RWPE1 (cell line): ENCODE measurements around the gene KRT31.
"Not testable (repeated sequence)": the region's sequence is repeated elsewhere in the genome, so short reads cannot be mapped to it uniquely, and the experiment has no call there.

ENCODE experiments used
- CTCF ChIA-PET: fragments of 350-600 bp; sonication (Branson Sonifier 250); formaldehyde crosslinking; extraction: SDS; loops from one replicate; lab custom pipeline; 2021; lab: Yijun Ruan, JAX
- POLR2A ChIA-PET: fragments of 400-600 bp; formaldehyde crosslinking; extraction: SDS; loops from one replicate; lab custom pipeline; 2020; ENCODE audit warnings: antibody characterized with exemption; ENCODE audit not compliant: low non-redundant PET; lab: Yijun Ruan, JAX
- DNase-seq: peaks from one replicate; pipeline ENCODE4 v3.0.0; 2012; ENCODE audit warnings: low spot score
- H3K27ac ChIP-seq: fragments of 450-650 bp; 2 replicates; pipeline ENCODE4 v1.5.1; 2017
- TF ChIP-seq, protein P1 (sequence below): fragments of 450-650 bp; conservative IDR thresholded peaks from 2 replicates; pipeline ENCODE4 v1.5.1; 2017; ENCODE audit warnings: low read depth, mild to moderate bottlenecking

The KRT31 gene

GRCh38 chr17:41439375-41439774, 42.0 kb upstream of the KRT31 start:
- DNase-seq, result no peak
- TF ChIP-seq, protein P1, sequence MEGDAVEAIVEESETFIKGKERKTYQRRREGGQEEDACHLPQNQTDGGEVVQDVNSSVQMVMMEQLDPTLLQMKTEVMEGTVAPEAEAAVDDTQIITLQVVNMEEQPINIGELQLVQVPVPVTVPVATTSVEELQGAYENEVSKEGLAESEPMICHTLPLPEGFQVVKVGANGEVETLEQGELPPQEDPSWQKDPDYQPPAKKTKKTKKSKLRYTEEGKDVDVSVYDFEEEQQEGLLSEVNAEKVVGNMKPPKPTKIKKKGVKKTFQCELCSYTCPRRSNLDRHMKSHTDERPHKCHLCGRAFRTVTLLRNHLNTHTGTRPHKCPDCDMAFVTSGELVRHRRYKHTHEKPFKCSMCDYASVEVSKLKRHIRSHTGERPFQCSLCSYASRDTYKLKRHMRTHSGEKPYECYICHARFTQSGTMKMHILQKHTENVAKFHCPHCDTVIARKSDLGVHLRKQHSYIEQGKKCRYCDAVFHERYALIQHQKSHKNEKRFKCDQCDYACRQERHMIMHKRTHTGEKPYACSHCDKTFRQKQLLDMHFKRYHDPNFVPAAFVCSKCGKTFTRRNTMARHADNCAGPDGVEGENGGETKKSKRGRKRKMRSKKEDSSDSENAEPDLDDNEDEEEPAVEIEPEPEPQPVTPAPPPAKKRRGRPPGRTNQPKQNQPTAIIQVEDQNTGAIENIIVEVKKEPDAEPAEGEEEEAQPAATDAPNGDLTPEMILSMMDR, result no peak
- POLR2A ChIA-PET, result no interaction called here
- no peak overlapping the region for H3K27ac ChIP-seq
- CTCF ChIA-PET, result interaction anchor here (0.6 kb wide), 1 partner anchor 1685 kb away, joined by 3 read pairs; no protein-coding TSS in a partner anchor

- no peak overlapping the region for H3K27ac ChIP-seq
- CTCF ChIA-PET, result no interaction called here
- no peak for DNase-seq
- POLR2A ChIA-PET, result no interaction called here
- TF ChIP-seq, protein P1, result no peak
These were observed 40.4 kb upstream of the KRT31 start for GRCh38 chr17:41437769-41438168.

- no peak overlapping the region for H3K27ac ChIP-seq
- DNase-seq, result no peak
- CTCF ChIA-PET, result no interaction called here
- TF ChIP-seq, protein P1, result no peak
- POLR2A ChIA-PET, result no interaction called here
These were observed 39.8 kb upstream of the KRT31 start for GRCh38 chr17:41437254-41437653.

- DNase-seq, result no peak
- CTCF ChIA-PET, result interaction anchor here (0.7 kb wide), 1 partner anchor 50 kb away, joined by 3 read pairs; no protein-coding TSS in a partner anchor
- POLR2A ChIA-PET, result no interaction called here
These were observed 37.0 kb upstream of the KRT31 start for GRCh38 chr17:41434415-41434814.

GRCh38 chr17:41434005-41434404, 36.6 kb upstream of the KRT31 start:
- no peak for DNase-seq
- H3K27ac ChIP-seq, result no peak overlapping the region
- TF ChIP-seq, protein P1, result no peak
- ChIA-PET CTCF (interaction anchor here (0.7 kb wide), 1 partner anchor 51 kb away, joined by 3 read pairs; no protein-coding TSS in a partner anchor), POLR2A (no interaction called here)

More at GRCh38 chr17:41434415-41434814, 37.0 kb upstream of the KRT31 start:
- TF ChIP-seq, protein P1, result no peak
- no peak overlapping the region for H3K27ac ChIP-seq

DNA sequence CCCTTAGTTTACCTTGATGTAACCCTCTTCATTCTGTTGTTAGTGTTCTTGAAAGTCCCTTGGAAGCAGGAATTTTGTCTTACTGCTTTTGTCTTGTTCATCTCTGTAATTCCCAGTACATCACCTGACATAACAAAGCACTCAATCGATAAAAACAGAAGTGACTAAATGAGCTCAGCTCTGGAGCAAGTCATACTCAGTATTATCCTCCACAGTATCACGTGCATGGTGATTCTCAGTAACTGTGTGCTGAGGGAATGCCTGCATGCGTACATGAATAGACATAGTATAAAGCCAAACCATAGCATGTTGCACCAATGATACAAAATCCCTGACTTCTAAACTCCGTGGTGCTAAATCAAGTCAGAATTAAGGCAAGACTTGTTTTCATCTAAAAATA, 36.2 kb upstream of the KRT31 start:
- CTCF ChIA-PET, result interaction anchor here (0.7 kb wide), 1 partner anchor 51 kb away, joined by 3 read pairs; no protein-coding TSS in a partner anchor
- DNase-seq, result no peak

GRCh38 chr17:41430376-41430775, 33.0 kb upstream of the KRT31 start:
- DNase-seq, H3K27ac ChIP-seq, POLR2A ChIA-PET, CTCF ChIA-PET: not testable (repeated sequence)

More for the DNA sequence above, 36.2 kb upstream of the KRT31 start:
- no peak overlapping the region for H3K27ac ChIP-seq
- POLR2A ChIA-PET, result no interaction called here
- TF ChIP-seq, protein P1, result no peak
